HepG2 (cell line): ENCODE measurements around the gene FAM120B. TPM values are rescaled to one million over a fixed set of nuclear protein-coding genes. Genes with fewer than 3 reads are reported as not detected.

Source experiments
- ATAC-seq: fragments of 200-7000 bp; cut with Tn5 transposase; 3 replicates; pipeline ENCODE4 v1.9.1; 2020; ENCODE audit warnings: mild to moderate bottlenecking, moderate library complexity
- BruUV-seq: library from RNA; stranded (reverse); fragments of 400-500 nt; replicated peaks from 2 replicates; lab custom pipeline; 2021; lab: Mats Ljungman, UMichigan
- CTCF ChIA-PET: fragments of 300-600 bp; formaldehyde crosslinking; extraction: SDS; loops from one replicate; lab custom pipeline; 2021; ENCODE audit warnings: low total read pairs, inconsistent platforms, low intra/inter-chr PET ratio; lab: Yijun Ruan, JAX
- POLR2A ChIA-PET: fragments of 350-600 bp; sonication (Branson Sonifier 250); formaldehyde crosslinking; loops from one replicate; lab custom pipeline; 2020; ENCODE audit warnings: antibody characterized with exemption, inconsistent platforms; lab: Yijun Ruan, JAX
- DNase-seq: peaks from one replicate; pipeline ENCODE4 v3.0.0-alpha.2; 2015; ENCODE audit warnings: low spot score
- FAIRE-seq: peaks from 3 replicates; lab custom pipeline; 2011; peaks lifted over from hg19 to GRCh38; lab: Jason Lieb, UNC
- H2AFZ ChIP-seq: one replicate; pipeline ENCODE4 v1.6.1; 2011; ENCODE audit warnings: low read length, inconsistent platforms
- H3K27ac ChIP-seq: fragments of 300-600 bp; 3 replicates; pipeline ENCODE4 v1.8.0; 2011; ENCODE audit warnings: mixed run types, mild to moderate bottlenecking, mixed read lengths, low read length, inconsistent platforms; ENCODE audit not compliant: insufficient read depth; ENCODE audit errors: extremely low read length
- H3K27me3 ChIP-seq, 2 experiments: fragments of 200-600 bp in 1 of 2; 2 replicates in 1 of 2; 3 replicates in 1 of 2; pipeline versions ENCODE4 v1.6.0 to v1.8.0; 2011; ENCODE audit warnings: low read length in 2 of 2, mild to moderate bottlenecking in 2 of 2, moderate library complexity in 2 of 2, inconsistent platforms in 1 of 2; ENCODE audit not compliant: insufficient read depth in 2 of 2, control insufficient read depth in 1 of 2
- H3K36me3 ChIP-seq, 2 experiments: fragments of 200-600 bp in 1 of 2; replicated peaks in 1 of 2; 2 replicates in 1 of 2; 3 replicates in 1 of 2; pipeline versions ENCODE4 v1.5.1 to v1.8.0; 2011; ENCODE audit warnings: low read length in 2 of 2, inconsistent platforms in 1 of 2; ENCODE audit not compliant: insufficient read depth in 2 of 2, control insufficient read depth in 1 of 2
- H3K4me1 ChIP-seq: 2 replicates; pipeline ENCODE4 v1.5.1; 2012; ENCODE audit warnings: low read length, inconsistent platforms; ENCODE audit not compliant: insufficient read depth
- H3K4me2 ChIP-seq: 2 replicates; pipeline ENCODE4 v1.6.0; 2011; ENCODE audit warnings: low read depth, low read length, inconsistent platforms
- H3K4me3 ChIP-seq, 3 experiments: fragments of 200-600 bp in 1 of 3; sonication (generic), shearing (Covaris generic) in 1 of 3; replicated peaks in 1 of 3; 2 replicates each; pipeline ENCODE4 v1.5.1; 2011 to 2016; ENCODE audit warnings: low read length in 3 of 3, inconsistent platforms in 2 of 3, low read depth in 2 of 3, mild to moderate bottlenecking in 2 of 3, control low read depth in 1 of 3, mixed read lengths in 1 of 3; ENCODE audit not compliant: insufficient read depth in 1 of 3
- H3K79me2 ChIP-seq: one replicate; pipeline ENCODE4 v1.6.1; 2011; ENCODE audit warnings: low read length, inconsistent platforms; ENCODE audit not compliant: insufficient read depth
- H3K9ac ChIP-seq: 2 replicates; pipeline ENCODE4 v1.6.0; 2011; ENCODE audit warnings: mild to moderate bottlenecking, low read depth, low read length, inconsistent platforms; ENCODE audit not compliant: insufficient read depth
- H3K9me3 ChIP-seq: 2 replicates; pipeline ENCODE4 v1.5.1; 2012; ENCODE audit warnings: mild to moderate bottlenecking, low read length
- H4K20me1 ChIP-seq: 2 replicates; pipeline ENCODE4 v1.6.0; 2011; ENCODE audit warnings: inconsistent platforms, mild to moderate bottlenecking, low read length, moderate library complexity; ENCODE audit not compliant: insufficient read depth
- AKAP8 ChIP-seq: sonication (generic); formaldehyde crosslinking; IDR thresholded peaks from 2 replicates; pipeline ENCODE4 v1.5.1; 2020; ENCODE audit warnings: mild to moderate bottlenecking, missing genetic modification reagents
- CEBPZ ChIP-seq: IDR thresholded peaks from 2 replicates; pipeline ENCODE4 v1.6.1; 2012; ENCODE audit warnings: low read length, improper control_type of control experiment
- FOXK1 ChIP-seq: sonication (generic); formaldehyde crosslinking; IDR thresholded peaks from 2 replicates; pipeline ENCODE4 v1.4.0; 2020; ENCODE audit warnings: low read depth, missing genetic modification reagents, borderline replicate concordance
- KLF13 ChIP-seq: sonication (generic); formaldehyde crosslinking; IDR thresholded peaks from 2 replicates; pipeline ENCODE4 v1.4.0; 2020; ENCODE audit warnings: mild to moderate bottlenecking, missing genetic modification reagents
- MTF1 ChIP-seq: sonication (generic); formaldehyde crosslinking; IDR thresholded peaks from 2 replicates; pipeline ENCODE4 v1.5.0; 2020; ENCODE audit warnings: missing genetic modification reagents
- NR1H2 ChIP-seq: sonication (generic); formaldehyde crosslinking; IDR thresholded peaks from 2 replicates; pipeline ENCODE4 v1.8.1; 2022; ENCODE audit warnings: low read depth, missing genetic modification reagents, borderline replicate concordance
- ONECUT2 ChIP-seq: sonication (generic); formaldehyde crosslinking; IDR thresholded peaks from 2 replicates; pipeline ENCODE4 v1.4.0; 2020; ENCODE audit warnings: missing genetic modification reagents
- SAP130 ChIP-seq: IDR thresholded peaks from 2 replicates; pipeline ENCODE4 v1.6.1; 2016; ENCODE audit warnings: low read depth
- SMAD1 ChIP-seq: sonication (generic); formaldehyde crosslinking; IDR thresholded peaks from 2 replicates; pipeline ENCODE4 v1.4.0; 2020; ENCODE audit warnings: missing genetic modification reagents, low read depth, mild to moderate bottlenecking, borderline replicate concordance
- TFDP2 ChIP-seq: sonication (generic); formaldehyde crosslinking; IDR thresholded peaks from 2 replicates; pipeline ENCODE4 v1.4.0; 2020; ENCODE audit warnings: missing genetic modification reagents
- ZBTB7B ChIP-seq: sonication (generic); formaldehyde crosslinking; IDR thresholded peaks from 2 replicates; pipeline ENCODE4 v1.4.0; 2020; ENCODE audit warnings: missing genetic modification reagents
- ZMYM4 ChIP-seq: sonication (generic); formaldehyde crosslinking; IDR thresholded peaks from 2 replicates; pipeline ENCODE4 v1.8.1; 2023; ENCODE audit warnings: mild to moderate bottlenecking, missing genetic modification reagents
- ZNF317 ChIP-seq: sonication (generic); formaldehyde crosslinking; IDR thresholded peaks from 2 replicates; pipeline ENCODE4 v1.5.0; 2020; ENCODE audit warnings: mild to moderate bottlenecking, missing genetic modification reagents
- ZNF749 ChIP-seq: sonication (generic); formaldehyde crosslinking; IDR thresholded peaks from 2 replicates; pipeline ENCODE4 v1.8.0; 2022; ENCODE audit warnings: mild to moderate bottlenecking, missing genetic modification reagents, moderate library complexity, borderline replicate concordance
- WGBS: methylation state at CpG from one replicate; pipeline ENCODE4 v1.1.6; 2017; ENCODE audit warnings: low lambda C conversion rate; 5-methylcytosine and 5-hydroxymethylcytosine counted together
- in situ Hi-C: cut with HindIII; loops from 2 replicates; pipeline ENCODE4 v1.10.0; 2017; ENCODE audit warnings: low pct_unique_long_range_greater_than_20kb; ENCODE audit not compliant: extremely low pct_ligation_motif_present
- intact Hi-C: fragments of 100-400 bp; cut with micrococcal nuclease; formaldehyde crosslinking; loops from one replicate; pipeline ENCODE4 v1.10.0; 2022; ENCODE audit not compliant: unreplicated experiment
- polyA plus RNA-seq, 8 experiments: library from polyadenylated mRNA; depleted of rRNA in 3 of 8; stranded (reverse) in 7 of 8; unstranded in 1 of 8; fragments of >200 nt; fragmentation: Illumina TruSeq in 4 of 8; extraction: Trizol in 4 of 8; gene quantifications; 2 replicates each; pipeline versions ENCODE4 v1.2.1 to v1.2.3, GENCODE V29; 2011 to 2016; ENCODE audit warnings: low read depth in 4 of 8, missing spikeins in 1 of 8, mixed read lengths in 1 of 8; ENCODE audit not compliant: insufficient read depth in 1 of 8
- total RNA-seq, 5 experiments: library from RNA; depleted of rRNA; stranded (reverse); fragments of >200 nt; fragmentation: Illumina TruSeq; extraction: Trizol; gene quantifications; 2 replicates each; pipeline ENCODE4 v1.2.3, GENCODE V29; 2016; ENCODE audit warnings: low read depth in 1 of 5

Gene FAM120B
- total and polyA plus RNA-seq, 2 of the 13 experiments (the other 11 are each of a cell fraction or from before 2014, with no cell fraction given), result 9.2 to 10.7 TPM

- in situ Hi-C loops, result no loop called here
- POLR2A ChIA-PET, result no interaction called here
- CTCF ChIA-PET, result no interaction called here
- TF ChIP-seq SAP130 (CRISPR knock-in tag) (no peak), MTF1 (CRISPR knock-in tag) (no peak), AKAP8 (CRISPR knock-in tag) (no peak), TFDP2 (CRISPR knock-in tag) (no peak), KLF13 (CRISPR knock-in tag) (no peak), NR1H2 (no peak), CEBPZ (no peak), ZNF749 (no peak), SMAD1 (no peak), ZMYM4 (CRISPR knock-in tag) (no peak), ZNF317 (CRISPR knock-in tag) (no peak), FOXK1 (CRISPR knock-in tag) (no peak), ONECUT2 (CRISPR knock-in tag) (no peak), ZBTB7B (CRISPR knock-in tag) (no peak)
Observed at GRCh38 chr6:170402318-170403040, 95.9 kb downstream of the FAM120B start.

More at GRCh38 chr6:170402318-170403040, 95.9 kb downstream of the FAM120B start:
- no peak overlapping the region for H3K9ac ChIP-seq
- no peak overlapping the region for H3K4me3 ChIP-seq
- no TSS peak for BruUV-seq
- no peaks in the 10 kb centered on the region for H3K9me3 ChIP-seq
- H3K4me1 ChIP-seq, result no peaks in the 10 kb centered on the region
- intact Hi-C loops, result no loop called here
- H2AFZ ChIP-seq, result no peak overlapping the region
- H3K79me2 ChIP-seq, result no peaks in the 10 kb centered on the region
- no peak for ATAC-seq
- no peak overlapping the region for H3K27ac ChIP-seq
- no peak for DNase-seq
- WGBS, result 98% methylated on average over 13 of the region's 13 CpGs
- no peak overlapping the region for H3K4me2 ChIP-seq
- no peaks in the 10 kb centered on the region for H4K20me1 ChIP-seq
- no peaks in the 10 kb centered on the region for H3K27me3 ChIP-seq
- H3K36me3 ChIP-seq, result peaks cover 10 to 47% of the 10 kb centered on the region in 2 experiments; a peak in 3 of 5 replicates
- no peak for FAIRE-seq
